Naive thymus-derived CD8-positive, alpha-beta T cell (primary cell): ENCODE results near the gene ZNF679. TPM values are rescaled to one million over a fixed set of nuclear protein-coding genes. Genes with fewer than 3 reads are reported as not detected.
"Not testable (repeated sequence)": the region's sequence is repeated elsewhere in the genome, so short reads cannot be mapped to it uniquely, and the experiment has no call there.

Experiments
- ATAC-seq, 2 donors: fragments of 150-1000 bp; cut with Tn5 transposase in 1 of 2; sonication (Bioruptor Pico), chemical (Tn5 transposase) in 1 of 2; 1 replicate in 1 of 2; 2 replicates in 1 of 2; pipeline ENCODE4 v1.10.0; 2021; ENCODE audit warnings: mild to moderate bottlenecking in 2 of 2, moderate library complexity in 2 of 2
- POLR2A ChIA-PET: fragments of 350-600 bp; sonication (Branson Sonifier 250); formaldehyde crosslinking; loops from one replicate; lab custom pipeline; 2021; ENCODE audit warnings: antibody characterized with exemption; lab: Charles Lee
- DNase-seq, 10 donors: peaks; one replicate each; pipeline versions ENCODE4 v3.0.0 to v3.0.0-alpha.2; 2020 to 2022
- H3K27ac Mint-ChIP-seq, 10 donors: one replicate each; pipeline ENCODE4 v1.8.0; 2020 to 2022; ENCODE audit warnings: mild to moderate bottlenecking in 10 of 10, mixed read lengths in 10 of 10, moderate library complexity in 4 of 10, inconsistent platforms in 1 of 10
- H3K27me3 Mint-ChIP-seq, 5 donors: one replicate each; pipeline ENCODE4 v1.8.0; 2021 to 2022; ENCODE audit warnings: mixed read lengths in 5 of 5
- H3K36me3 Mint-ChIP-seq, 3 donors: one replicate each; pipeline ENCODE4 v1.8.0; 2020 to 2022; ENCODE audit warnings: mixed read lengths in 3 of 3, mild to moderate bottlenecking in 2 of 3, inconsistent platforms in 1 of 3
- H3K4me1 Mint-ChIP-seq, 4 donors: one replicate each; pipeline ENCODE4 v1.8.0; 2021 to 2022; ENCODE audit warnings: mixed read lengths in 4 of 4
- H3K4me3 Mint-ChIP-seq, 10 donors: one replicate each; pipeline ENCODE4 v1.8.0; 2020 to 2022; ENCODE audit warnings: mild to moderate bottlenecking in 10 of 10, mixed read lengths in 10 of 10, moderate library complexity in 6 of 10, inconsistent platforms in 1 of 10
- H3K9me3 Mint-ChIP-seq, 9 donors: one replicate each; pipeline ENCODE4 v1.8.0; 2020 to 2022; ENCODE audit warnings: mixed read lengths in 9 of 9, mild to moderate bottlenecking in 3 of 9, inconsistent platforms in 1 of 9, moderate library complexity in 1 of 9
- polyA plus RNA-seq, 3 donors: library from polyadenylated mRNA; unstranded; fragments of 300-500 nt; fragmentation: Illumina TruSeq; gene quantifications; one replicate each; pipeline ENCODE4 v1.2.3, GENCODE V29; 2021
- total RNA-seq, 8 experiments: library from RNA in 2 of 8; stranded (reverse) in 2 of 8; gene quantifications; one replicate each; pipeline ENCODE4 v1.2.3 and lab custom pipeline; 2021 to 2026

Gene ZNF679
- total and polyA plus RNA-seq, 5 experiments from 2014 or later = not detected

DNA sequence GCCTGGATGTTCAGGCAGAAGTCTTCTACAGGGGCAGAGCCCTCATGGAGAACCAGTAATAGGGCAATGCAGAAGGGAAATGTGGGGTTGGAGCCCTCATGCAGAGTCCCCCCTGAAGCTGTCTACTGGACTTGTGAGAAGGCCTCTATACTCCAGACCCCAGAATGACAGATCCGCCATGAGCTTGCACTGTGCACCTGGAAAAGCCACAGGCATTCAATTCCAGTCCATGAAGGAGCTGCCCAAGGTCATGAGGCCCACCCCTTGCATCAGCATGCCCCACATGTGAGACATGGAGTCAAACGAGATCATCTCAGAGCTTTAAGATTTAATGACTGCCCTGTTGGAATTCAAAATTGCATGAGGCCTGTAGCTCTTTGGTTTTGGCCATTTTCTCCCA, 4.9 kb upstream of the ZNF679 start:
- Mint-ChIP-seq H3K4me3 (no peak overlapping the region), H3K36me3 (peaks cover 0 to 44% (median 3%) of the 10 kb centered on the region in 3 donors), H3K27ac (no peak overlapping the region), H3K9me3 (peaks cover 19 to 92% (median 55%) of the 10 kb centered on the region in 9 donors), H3K4me1 (no peaks in the 10 kb centered on the region), H3K27me3 (no peaks in the 10 kb centered on the region)
- no peak for DNase-seq
- ATAC-seq = no peak
- POLR2A ChIA-PET = no interaction called here

DNA sequence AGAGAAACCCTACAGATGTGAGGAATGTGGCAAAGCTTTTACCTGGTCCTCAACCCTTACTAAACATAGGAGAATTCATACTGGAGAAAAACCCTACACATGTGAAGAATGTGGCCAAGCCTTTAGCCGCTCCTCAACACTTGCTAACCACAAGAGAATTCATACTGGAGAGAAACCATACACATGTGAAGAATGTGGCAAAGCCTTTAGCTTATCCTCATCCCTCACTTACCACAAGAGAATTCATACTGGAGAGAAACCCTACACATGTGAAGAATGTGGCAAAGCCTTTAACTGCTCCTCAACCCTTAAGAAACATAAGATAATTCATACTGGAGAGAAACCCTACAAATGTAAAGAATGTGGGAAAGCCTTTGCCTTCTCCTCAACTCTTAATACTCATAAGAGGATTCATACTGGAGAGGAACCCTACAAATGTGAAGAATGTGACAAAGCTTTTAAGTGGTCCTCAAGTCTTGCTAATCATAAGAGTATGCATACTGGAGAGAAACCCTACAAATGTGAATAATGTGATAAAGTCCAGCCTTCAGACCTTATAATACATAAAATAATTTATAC, 38.2 kb downstream of the ZNF679 start:
- ATAC-seq = no peak
- POLR2A ChIA-PET = no interaction called here

DNA sequence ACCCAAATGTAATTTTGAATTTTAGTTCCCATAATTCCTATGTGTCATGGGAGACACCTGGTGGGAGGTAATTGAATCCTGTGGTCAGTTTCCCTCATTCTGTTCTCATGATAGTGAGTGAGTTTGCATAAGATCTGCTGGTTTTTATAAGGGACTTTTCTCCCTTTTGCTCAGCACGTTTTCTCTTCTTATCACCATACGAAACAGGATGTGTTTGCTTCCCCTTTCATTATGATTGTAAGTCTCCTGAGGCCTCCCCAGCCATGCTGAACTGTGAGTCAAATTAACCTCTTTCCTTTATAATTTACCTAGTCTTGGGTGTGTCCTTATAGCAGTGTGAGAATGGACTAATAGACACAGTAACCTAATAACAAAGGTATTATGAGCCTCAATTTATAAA, 49.4 kb downstream of the ZNF679 start:
- ATAC-seq = no peak
- H3K4me1 Mint-ChIP-seq = no peaks in the 10 kb centered on the region
- POLR2A ChIA-PET = no interaction called here
- H3K9me3 Mint-ChIP-seq = peaks cover 0 to 57% (median 16%) of the 10 kb centered on the region in 9 donors
- no peak overlapping the region for H3K27ac Mint-ChIP-seq
- no peak for DNase-seq
- H3K36me3 Mint-ChIP-seq = peaks cover 0 to 14% (median 0%) of the 10 kb centered on the region in 3 donors
- no peak overlapping the region for H3K4me3 Mint-ChIP-seq
- peaks cover 0 to 4% (median 0%) of the 10 kb centered on the region in 5 donors for H3K27me3 Mint-ChIP-seq

More for the DNA sequence above, 38.2 kb downstream of the ZNF679 start:
- Mint-ChIP-seq H3K4me1 (no peaks in the 10 kb centered on the region), H3K9me3 (peaks cover 18 to 82% (median 37%) of the 10 kb centered on the region in 9 donors), H3K36me3 (peaks cover 0 to 37% (median 7%) of the 10 kb centered on the region in 3 donors), H3K27me3 (no peaks in the 10 kb centered on the region), H3K4me3 (no peak overlapping the region), H3K27ac (no peak overlapping the region)
- DNase-seq = no peak

DNA sequence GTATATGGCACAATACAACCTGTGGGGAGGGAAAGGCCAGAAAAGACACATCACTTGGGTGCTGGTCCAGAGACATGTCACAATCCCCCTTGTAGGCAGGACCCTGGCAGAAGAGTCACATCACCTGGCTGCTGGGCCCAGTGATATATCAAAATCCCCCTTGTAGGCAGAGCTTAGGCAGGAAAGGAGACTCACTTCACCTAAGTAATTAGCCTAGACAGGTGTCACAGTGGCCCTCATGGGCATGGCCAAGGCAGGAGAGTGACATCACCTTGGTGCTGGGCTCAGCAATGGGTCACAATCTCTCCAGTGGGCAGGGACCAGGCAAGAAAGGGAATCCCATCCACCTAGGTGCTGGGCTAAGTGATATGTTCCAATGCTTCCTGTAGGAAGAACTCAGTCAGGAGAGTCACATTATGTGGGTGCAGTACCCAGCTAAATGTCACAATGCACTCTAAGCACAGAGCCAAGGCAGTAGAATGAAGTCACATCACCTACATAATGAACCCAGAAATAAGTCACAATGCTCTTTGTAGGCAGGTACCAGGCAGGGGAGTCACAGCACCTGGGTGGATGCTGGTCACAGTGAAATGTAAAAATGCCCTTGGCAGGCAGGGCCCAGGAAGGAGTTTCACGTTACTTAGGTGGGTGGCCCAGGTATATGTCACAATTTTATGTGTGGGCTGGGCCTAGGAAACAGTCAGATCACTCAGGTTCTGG, 66.6 kb downstream of the ZNF679 start:
- Mint-ChIP-seq H3K4me1 (no peaks in the 10 kb centered on the region), H3K36me3 (peaks cover 0 to 4% (median 0%) of the 10 kb centered on the region in 3 donors), H3K27ac (no peak overlapping the region), H3K9me3 (peaks cover 0 to 13% (median 0%) of the 10 kb centered on the region in 9 donors), H3K27me3 (no peaks in the 10 kb centered on the region), H3K4me3 (no peak overlapping the region)
- DNase-seq (no peak), ATAC-seq (no peak)
- POLR2A ChIA-PET = no interaction called here

DNA sequence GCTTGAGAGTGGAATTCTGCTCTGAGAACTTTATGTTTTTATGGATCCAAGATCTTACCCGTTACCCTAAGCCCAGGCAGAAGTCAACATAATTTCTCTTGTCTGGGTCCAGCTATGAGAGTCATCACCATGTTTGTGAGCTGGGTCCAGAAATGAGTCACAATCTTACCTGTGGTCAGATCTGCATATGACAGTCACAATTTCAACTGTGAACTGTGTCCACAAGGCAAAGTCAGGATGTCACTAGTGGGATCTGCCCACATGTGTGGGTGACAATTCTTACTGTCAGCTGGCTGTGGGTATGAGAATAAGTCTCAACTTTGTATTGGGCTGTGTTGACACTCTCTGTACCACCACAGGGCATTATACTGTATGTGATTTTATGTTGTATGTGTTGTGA, 69.1 kb downstream of the ZNF679 start:
- POLR2A ChIA-PET, DNase-seq, H3K27ac Mint-ChIP-seq, H3K27me3 Mint-ChIP-seq, H3K4me3 Mint-ChIP-seq, H3K36me3 Mint-ChIP-seq, H3K4me1 Mint-ChIP-seq, ATAC-seq: not testable (repeated sequence)
- H3K9me3 Mint-ChIP-seq = peaks cover 0 to 14% (median 0%) of the 10 kb centered on the region in 9 donors

DNA sequence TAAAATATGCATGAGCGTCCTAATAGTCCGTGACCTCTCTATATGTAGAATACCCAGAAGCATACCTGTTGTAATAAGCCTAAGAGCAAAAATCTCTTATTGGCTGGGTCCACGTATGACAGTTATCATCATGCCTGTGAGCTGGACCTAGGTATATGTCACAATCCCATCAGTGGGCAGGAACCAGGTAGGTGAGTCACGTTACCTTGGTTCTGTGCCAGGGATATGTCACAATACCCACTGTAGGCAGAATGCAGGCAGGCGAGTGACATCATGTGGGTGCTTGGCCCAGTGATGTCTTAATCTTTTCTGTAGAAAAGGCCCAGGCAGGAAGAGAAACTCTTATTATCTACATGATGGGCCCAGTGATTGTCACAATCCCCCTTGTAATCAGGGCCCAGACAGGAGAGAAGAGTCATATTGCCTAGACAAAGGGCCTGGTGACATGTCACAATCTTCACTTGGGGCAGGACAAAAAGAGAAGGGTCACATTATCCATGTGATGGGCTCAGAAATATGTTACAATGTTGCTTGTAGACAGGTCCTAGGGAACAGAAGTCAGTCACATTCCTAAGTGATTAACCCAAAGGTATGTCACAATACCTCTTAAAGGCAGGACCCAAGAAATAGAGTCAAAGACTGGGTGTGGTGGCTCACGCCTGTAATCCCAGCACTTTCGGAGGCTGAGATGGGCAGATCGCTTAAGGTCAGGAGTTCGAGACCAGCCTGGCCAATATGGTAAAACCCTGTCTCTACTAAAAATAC, 72.5 kb downstream of the ZNF679 start:
- POLR2A ChIA-PET = no interaction called here
- no peak overlapping the region for H3K4me3 Mint-ChIP-seq
- no peak for DNase-seq

DNA sequence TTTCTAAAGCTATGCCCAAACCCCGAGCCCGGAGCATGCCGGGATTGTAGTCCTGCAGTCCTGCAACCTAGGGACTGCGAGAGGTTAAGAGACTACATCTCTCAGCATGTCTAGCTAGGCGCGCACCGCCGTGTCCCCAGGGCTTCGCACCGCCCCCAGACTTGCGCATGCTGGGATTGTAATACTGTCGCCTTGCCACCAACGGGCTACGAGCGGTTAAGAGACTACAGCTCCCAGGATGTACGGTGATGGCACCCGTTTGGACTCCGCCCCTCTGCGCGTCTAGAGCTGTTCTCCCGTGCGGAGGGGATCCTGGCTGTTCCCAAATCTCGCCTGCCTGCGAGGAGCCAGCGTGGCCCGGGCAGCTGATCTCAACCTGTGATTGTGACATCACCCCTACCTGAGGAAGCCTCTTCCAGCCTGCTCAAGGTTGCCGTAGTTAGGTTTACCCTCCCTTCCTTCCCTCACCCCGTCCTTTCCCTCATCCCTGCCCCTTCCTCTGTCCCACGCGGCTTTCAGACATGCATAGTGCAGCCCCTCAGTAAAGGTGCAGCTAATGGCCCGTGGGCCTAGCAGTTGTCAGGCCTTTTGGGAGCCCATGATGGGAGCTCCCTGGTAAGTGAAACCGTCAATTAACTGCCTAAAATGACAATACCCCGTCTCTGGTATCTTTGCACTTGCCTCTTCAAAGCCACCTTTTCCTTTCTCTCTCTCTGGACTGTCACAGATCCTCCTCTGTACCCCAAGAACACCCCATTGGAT, 79.2 kb downstream of the ZNF679 start:
- H3K9me3 Mint-ChIP-seq = no peaks in the 10 kb centered on the region
- POLR2A ChIA-PET = interaction anchor here (0.6 to 1.8 kb wide), 11 partner anchors 8 to 699 kb away, joined by 3 to 19 read pairs (median 6); partner anchors contain the start of genes ERV3-1, ZNF107, ZNF138 and ZNF680
- peak; percentile 98 for ATAC-seq
- H3K27me3 Mint-ChIP-seq = no peaks in the 10 kb centered on the region
- H3K4me1 Mint-ChIP-seq = peaks cover 8 to 42% (median 23%) of the 10 kb centered on the region in 4 donors
- peak overlapping the region; percentile 91 to 99 (median 96) for H3K4me3 Mint-ChIP-seq
- peaks cover 0 to 2% (median 0%) of the 10 kb centered on the region in 3 donors for H3K36me3 Mint-ChIP-seq
- peak; percentile 80 to 96 (median 93) for DNase-seq
- peak overlapping the region; percentile 95 to 99 (median 98) for H3K27ac Mint-ChIP-seq

More for the DNA sequence above, 72.5 kb downstream of the ZNF679 start:
- Mint-ChIP-seq H3K27ac (no peak overlapping the region), H3K9me3 (peaks cover 0 to 14% (median 0%) of the 10 kb centered on the region in 9 donors), H3K4me1 (peaks cover 0 to 13% (median 1%) of the 10 kb centered on the region in 4 donors), H3K27me3 (no peaks in the 10 kb centered on the region), H3K36me3 (peaks cover 0 to 3% (median 0%) of the 10 kb centered on the region in 3 donors)
- ATAC-seq = no peak

DNA sequence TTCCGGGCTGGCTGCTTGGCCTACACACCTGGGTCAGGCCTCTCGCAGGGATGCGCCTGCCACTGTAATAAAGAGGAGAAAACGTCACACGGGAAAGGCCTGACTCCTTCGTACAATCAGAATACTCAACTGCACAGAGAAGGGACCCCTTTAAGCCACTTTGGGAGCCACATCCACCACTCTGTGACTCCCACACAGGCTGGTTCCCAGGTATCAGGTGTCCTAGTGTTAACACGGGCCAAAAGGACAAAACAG, 79.7 kb downstream of the ZNF679 start:
- peak overlapping the region; percentile 95 to 99 (median 98) for H3K27ac Mint-ChIP-seq

DNA sequence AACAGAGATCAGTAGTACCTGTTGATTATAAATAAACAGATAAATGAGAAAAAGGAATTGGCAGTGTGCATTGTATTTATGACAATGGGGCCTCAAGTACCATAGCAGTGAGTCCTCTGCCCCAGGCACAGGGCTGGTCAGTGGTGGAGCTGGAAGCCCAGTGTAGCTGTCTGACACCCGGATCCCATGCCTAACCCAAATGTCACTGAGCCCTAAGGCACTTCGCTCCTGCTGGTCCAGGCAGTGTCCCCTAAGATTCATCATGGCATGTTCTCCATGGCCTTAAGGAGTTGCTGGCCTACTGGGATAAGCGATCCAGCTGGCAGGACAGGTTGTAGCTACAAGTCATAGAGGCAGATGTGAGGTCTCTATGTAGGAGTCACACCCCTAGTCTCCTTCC, 82.2 kb downstream of the ZNF679 start:
- POLR2A ChIA-PET = interaction anchor here (0.5 kb wide), 1 partner anchor 15 kb away, joined by 3 read pairs; no protein-coding TSS in a partner anchor
- H3K27me3 Mint-ChIP-seq = no peaks in the 10 kb centered on the region
- H3K4me1 Mint-ChIP-seq = peaks cover 14 to 55% (median 50%) of the 10 kb centered on the region in 4 donors
- H3K36me3 Mint-ChIP-seq = peaks cover 0 to 2% (median 0%) of the 10 kb centered on the region in 3 donors
- H3K9me3 Mint-ChIP-seq = no peaks in the 10 kb centered on the region
- ATAC-seq (no peak), DNase-seq (no peak)
- no peak overlapping the region for H3K4me3 Mint-ChIP-seq
- peak overlapping the region in 1 of 10 donors; percentile 62 for H3K27ac Mint-ChIP-seq

More for the DNA sequence above, 79.7 kb downstream of the ZNF679 start:
- Mint-ChIP-seq H3K9me3 (no peaks in the 10 kb centered on the region), H3K4me1 (peaks cover 8 to 42% (median 27%) of the 10 kb centered on the region in 4 donors), H3K27me3 (no peaks in the 10 kb centered on the region), H3K36me3 (peaks cover 0 to 2% (median 0%) of the 10 kb centered on the region in 3 donors), H3K4me3 (peak overlapping the region; percentile 91 to 99 (median 96))
- POLR2A ChIA-PET = interaction anchor here (1.3 to 1.7 kb wide), 5 partner anchors 255 to 698 kb away, joined by 4 to 19 read pairs (median 10); partner anchors contain the start of genes ERV3-1, ZNF107 and ZNF680
- DNase-seq = no peak
- ATAC-seq = no peak

DNA sequence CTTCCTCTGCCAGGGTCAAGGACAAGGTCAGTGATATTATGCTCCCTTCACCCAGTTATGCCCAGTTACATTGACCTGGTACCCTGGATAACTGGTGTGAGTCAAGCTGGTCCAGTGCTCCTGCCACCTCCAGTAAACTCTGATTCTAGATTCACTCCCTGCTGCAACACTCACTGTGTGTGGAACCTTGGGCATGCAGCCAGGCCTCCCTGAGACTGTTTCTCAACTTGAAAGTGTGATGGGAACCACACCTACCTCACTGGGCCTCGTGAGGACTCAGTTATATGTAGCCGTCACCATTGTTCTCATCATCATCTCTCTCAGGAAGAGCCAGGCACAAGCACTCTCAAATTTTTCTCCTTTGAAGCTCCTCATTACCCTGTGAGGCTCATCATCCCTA, 84.6 kb downstream of the ZNF679 start:
- peaks cover 0 to 16% (median 8%) of the 10 kb centered on the region in 3 donors for H3K36me3 Mint-ChIP-seq
- H3K27ac Mint-ChIP-seq = peak overlapping the region in 9 of 10 donors; percentile 36 to 100 (median 98)
- H3K9me3 Mint-ChIP-seq = peaks cover 0 to 8% (median 0%) of the 10 kb centered on the region in 9 donors
- peak overlapping the region in 2 of 10 donors; percentile 14 to 33 for H3K4me3 Mint-ChIP-seq
- DNase-seq = no peak
- no peaks in the 10 kb centered on the region for H3K27me3 Mint-ChIP-seq
- peaks cover 9 to 48% (median 41%) of the 10 kb centered on the region in 4 donors for H3K4me1 Mint-ChIP-seq
- ATAC-seq = no peak
- POLR2A ChIA-PET = no interaction called here

DNA sequence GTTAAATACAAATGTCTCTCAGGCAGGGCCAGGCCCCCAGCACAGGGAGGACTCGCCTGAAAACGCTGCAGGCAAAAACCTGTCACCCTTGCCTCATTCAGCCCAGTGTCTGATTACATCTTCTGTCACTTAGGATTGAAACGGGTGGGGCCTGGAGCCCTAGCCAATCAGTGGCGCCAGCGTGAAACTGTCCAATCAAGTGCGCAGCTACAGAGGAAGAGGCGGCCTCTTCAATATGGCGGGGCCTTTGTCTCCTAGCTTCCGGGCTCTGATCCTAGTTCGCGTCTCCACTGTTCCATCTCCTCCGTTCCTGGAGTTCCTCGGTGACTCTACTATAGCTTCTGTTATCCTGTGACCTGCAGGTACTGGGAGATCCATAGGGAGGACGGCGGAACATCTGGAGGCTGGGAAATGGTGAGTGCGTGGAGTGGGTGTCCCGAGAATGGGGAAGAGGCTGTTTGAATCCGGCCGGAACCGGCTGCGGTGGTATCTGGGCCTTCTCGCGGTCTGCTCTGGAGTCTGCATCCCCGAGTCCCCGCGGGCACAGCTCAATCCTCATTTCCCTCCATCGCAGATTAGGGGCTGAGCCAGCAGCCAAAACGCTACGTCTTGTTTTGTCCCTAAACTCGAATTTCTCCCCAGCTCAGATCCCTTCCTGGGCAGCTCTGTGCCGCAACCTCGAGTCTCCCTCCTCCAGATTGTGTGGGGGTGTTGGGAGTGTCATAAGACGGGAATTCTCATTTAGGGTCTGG, 85.6 kb downstream of the ZNF679 start, which contains the start of gene ZNF736:
Gene ZNF736 (plus strand): TSS at position 222 of the 752 bp plus-strand sequence. CDS start 190 bp downstream, at position 412.
- peak; percentile 66 to 94 (median 86) for DNase-seq
- POLR2A ChIA-PET = interaction anchor here (0.6 to 2.3 kb wide), 12 partner anchors 218 to 1060 kb away, joined by 3 to 12 read pairs (median 6); partner anchors contain the start of genes ERV3-1, ZNF107, ZNF138 and ZNF273
- peak; percentile 99 to 100 for ATAC-seq
- Mint-ChIP-seq H3K4me3 (peak within 1 kb of the TSS; percentile 93 to 99 (median 98)), H3K9me3 (peaks cover 0 to 12% (median 0%) of the 10 kb centered on the region in 9 donors), H3K27me3 (no peaks in the 10 kb centered on the region), H3K27ac (peak within 1 kb of the TSS; percentile 91 to 100 (median 98)), H3K4me1 (peaks cover 10 to 44% (median 40%) of the 10 kb centered on the region in 4 donors), H3K36me3 (peaks cover 4 to 18% (median 12%) of the 10 kb centered on the region in 3 donors)
